ENCODE measurements around the gene MYO1D. TPM values are rescaled to one million over a fixed set of nuclear protein-coding genes. Genes with fewer than 3 reads are reported as not detected.

The MYO1D gene
- total RNA-seq, 2 donors from 2014 or later, result 12.4 to 13.6 TPM

DNA sequence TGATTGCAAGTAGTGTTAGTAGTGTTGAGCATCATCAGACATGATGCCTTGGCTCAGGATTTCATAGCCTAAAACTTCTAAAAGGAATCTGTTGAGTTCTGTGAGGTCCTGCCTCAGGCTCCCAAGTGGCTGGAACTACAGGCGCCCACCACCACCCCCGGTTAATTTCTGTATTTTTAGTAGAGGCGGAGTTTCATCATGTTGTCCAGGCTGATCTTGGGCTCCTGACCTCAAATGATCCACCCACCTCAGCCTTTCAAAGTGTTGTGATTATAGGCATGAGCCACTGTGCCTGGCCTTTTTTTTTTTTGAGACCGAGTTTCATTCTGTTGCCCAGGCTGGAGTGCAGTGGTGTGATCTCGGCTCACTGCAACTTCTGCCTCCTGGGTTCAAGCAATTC is 427.0 kb downstream of the MYO1D start:
- DNase-seq (ENCODE audit: low spot score in 2 of 2), result no peak
- no peak for ATAC-seq
- peak overlapping the region in 1 of 2 donors; percentile 22 for H3K27ac Mint-ChIP-seq
- no peaks in the 10 kb centered on the region for H3K9me3 Mint-ChIP-seq
- peaks cover 36 to 44% of the 10 kb centered on the region in 2 donors for H3K36me3 Mint-ChIP-seq

DNA sequence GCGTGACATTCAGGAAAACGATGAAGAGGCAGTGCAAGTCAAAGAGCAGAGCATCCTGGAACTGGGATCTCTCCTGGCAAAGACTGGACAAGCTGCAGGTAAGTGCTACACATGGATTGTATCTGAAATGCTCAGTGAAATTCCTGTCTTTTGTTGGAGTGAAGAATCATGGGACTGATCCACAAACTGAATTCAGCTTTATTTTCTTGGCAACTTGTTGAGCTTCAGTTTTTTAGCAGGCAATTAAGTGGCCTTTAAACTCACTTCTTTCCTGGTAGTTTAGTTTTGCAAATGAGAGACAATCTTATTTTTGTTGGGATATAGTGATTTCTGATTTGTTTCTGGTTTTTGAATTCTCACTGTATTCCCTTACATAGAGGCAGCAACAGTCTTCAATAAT is 430.0 kb downstream of the MYO1D start:
- H3K36me3 Mint-ChIP-seq, result peaks cover 30 to 39% of the 10 kb centered on the region in 2 donors
- DNase-seq (ENCODE audit: low spot score in 2 of 2) (no peak), ATAC-seq (no peak)
- H3K27ac Mint-ChIP-seq, result no peak overlapping the region
- H3K9me3 Mint-ChIP-seq, result no peaks in the 10 kb centered on the region

DNA sequence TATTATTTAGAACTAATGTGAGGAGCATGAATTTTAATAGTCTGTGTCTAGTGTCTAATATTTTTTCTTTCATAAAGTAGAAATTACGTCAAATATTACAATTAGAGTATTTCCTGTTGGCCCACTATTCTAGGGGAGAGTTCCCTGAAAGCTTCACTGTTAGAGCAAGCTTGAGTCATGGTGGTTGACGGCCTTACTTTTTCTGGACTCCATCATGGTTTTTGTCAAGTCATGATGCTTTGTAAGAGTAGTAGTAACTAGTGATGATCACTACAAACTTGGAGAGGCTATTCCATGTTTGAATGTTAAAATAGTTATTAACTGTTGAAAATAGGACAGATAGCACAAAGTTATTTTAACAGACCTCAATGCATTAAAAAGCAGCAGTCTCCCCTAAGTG is 431.0 kb downstream of the MYO1D start:
- peaks cover 28 to 32% of the 10 kb centered on the region in 2 donors for H3K36me3 Mint-ChIP-seq
- no peaks in the 10 kb centered on the region for H3K9me3 Mint-ChIP-seq

DNA sequence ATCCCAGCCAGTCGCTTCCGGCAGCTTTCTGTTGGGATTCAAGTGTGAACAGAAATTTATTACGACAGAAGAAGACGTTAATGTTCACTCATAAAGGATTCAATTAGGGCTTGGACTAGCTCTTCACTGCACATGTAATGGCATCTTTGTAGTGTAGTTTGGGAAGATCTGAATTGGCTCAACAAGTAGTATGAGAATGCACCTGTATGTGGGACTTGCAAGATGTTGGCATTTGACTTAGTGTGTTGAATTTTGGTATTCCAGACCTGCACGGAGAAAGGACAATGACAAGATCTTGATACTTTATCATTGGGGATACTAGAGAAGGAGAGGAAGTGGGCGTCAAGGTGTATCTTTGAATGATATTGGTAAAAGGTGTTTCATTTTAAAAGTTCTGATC is 431.4 kb downstream of the MYO1D start:
- ATAC-seq (no peak), DNase-seq (ENCODE audit: low spot score in 2 of 2) (no peak)
- Mint-ChIP-seq H3K27ac (peak overlapping the region; percentile 84 to 96), H3K9me3 (no peaks in the 10 kb centered on the region), H3K36me3 (peaks cover 23 to 32% of the 10 kb centered on the region in 2 donors)

More for the DNA sequence above, 431.0 kb downstream of the MYO1D start:
- H3K27ac Mint-ChIP-seq, result peak overlapping the region; percentile 84 to 96
- ATAC-seq, result no peak
- DNase-seq (ENCODE audit: low spot score in 2 of 2), result no peak

DNA sequence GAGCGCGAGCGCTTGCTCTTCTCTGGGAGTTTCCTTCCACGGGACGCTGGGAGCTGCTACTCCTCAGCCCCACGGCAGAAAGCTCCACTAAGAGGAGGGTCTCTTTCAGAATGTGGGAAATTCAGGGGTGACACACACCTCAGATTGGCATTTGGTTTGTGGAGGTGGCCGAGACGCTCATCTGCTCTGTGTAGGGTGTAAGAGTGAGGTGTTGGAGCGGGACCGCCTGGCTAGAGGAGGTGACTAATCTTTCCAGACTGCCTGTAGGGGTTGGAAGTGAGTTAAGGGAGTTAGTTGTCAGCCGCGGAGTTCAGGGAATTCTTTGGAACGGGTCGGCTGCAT is 431.9 kb downstream of the MYO1D start:
- ATAC-seq (peak in 1 of 2 donors; percentile 60), DNase-seq (ENCODE audit: low spot score in 2 of 2) (peak; percentile 33 to 66)
- H3K27ac Mint-ChIP-seq, result peak overlapping the region; percentile 84 to 96
- H3K9me3 Mint-ChIP-seq, result no peaks in the 10 kb centered on the region
- H3K36me3 Mint-ChIP-seq, result peaks cover 23 to 32% of the 10 kb centered on the region in 2 donors

DNA sequence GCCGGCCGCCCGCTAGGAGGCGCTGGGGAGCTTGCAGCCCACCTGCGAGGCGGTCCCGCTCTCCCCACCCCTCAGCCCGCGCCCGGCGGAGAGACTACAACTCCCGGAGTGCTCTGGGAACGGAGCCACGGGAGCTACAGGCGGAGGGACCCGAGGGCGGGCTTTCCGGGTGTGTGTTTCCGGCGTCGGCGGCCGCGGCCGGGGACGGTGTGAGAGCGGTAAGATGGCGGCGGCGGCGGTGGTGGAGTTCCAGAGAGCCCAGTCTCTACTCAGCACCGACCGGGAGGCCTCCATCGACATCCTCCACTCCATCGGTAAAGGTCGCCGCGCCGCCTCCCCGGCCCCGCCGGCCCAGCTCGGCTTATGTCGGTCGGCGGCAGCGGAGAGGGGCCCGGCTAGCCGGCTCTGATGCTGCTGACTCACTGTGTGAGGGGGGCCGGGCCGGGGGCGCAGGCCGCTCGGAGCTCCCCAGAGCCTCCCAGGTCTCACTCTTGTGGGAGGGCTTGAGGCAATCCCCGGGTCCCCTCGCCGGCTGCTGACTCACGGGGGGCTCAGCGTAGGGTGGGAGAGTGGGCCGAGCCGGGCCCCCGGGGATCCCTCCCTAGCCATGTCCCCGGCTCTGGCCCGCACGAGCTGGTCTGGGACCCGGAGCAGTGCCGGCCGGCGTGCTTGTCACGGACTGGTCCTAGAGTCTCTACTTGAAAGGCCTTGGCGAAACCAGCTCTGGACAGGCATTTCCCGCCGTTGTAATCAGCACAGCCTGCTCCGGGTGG is 432.4 kb downstream of the MYO1D start, which contains the start of gene PSMD11:
TSS of gene PSMD11 (plus strand) at position 210 of the 773 bp plus-strand sequence. CDS start at position 224, 14 bp downstream.
- Mint-ChIP-seq H3K9me3 (no peaks in the 10 kb centered on the region), H3K36me3 (peaks cover 23 to 27% of the 10 kb centered on the region in 2 donors), H3K27ac (peak within 1 kb of the TSS; percentile 84 to 96)
- DNase-seq (ENCODE audit: low spot score in 2 of 2) (peak; percentile 96 to 100), ATAC-seq (peak; percentile 89 to 98)

DNA sequence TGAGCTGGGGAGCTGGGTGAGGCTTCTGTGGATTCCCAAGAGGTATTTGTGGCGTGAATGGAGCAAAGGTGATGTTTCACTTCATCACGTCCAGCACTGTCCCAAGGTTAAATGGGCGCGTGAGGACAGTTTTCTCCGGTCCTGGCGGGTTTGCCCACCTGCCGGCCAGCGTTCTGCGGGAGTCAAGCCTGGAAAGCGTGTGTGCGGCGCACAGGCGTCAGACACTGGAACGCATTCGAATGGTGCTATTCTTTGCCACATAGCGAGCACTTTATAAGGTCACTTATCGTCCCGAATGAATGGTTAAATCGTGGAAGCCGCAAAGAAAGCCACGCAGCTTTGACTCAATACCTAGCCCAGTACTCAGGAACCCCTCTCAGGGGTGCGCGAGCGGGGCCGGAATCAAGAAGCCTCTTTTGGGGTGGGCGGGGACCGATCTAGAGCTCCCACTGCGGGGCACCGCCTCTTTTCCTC is 433.1 kb downstream of the MYO1D start:
- peak overlapping the region; percentile 77 to 84 for H3K27ac Mint-ChIP-seq
- no peak for ATAC-seq
- peaks cover 23 to 25% of the 10 kb centered on the region in 2 donors for H3K36me3 Mint-ChIP-seq
- no peak for DNase-seq (ENCODE audit: low spot score in 2 of 2)
- H3K9me3 Mint-ChIP-seq, result no peaks in the 10 kb centered on the region

Other genes starting within 250 kb of the MYO1D start
- not detected for gene TMEM98, start 51.0 kb upstream of the MYO1D start, total RNA-seq
- gene SPACA3, start 114.7 kb upstream of the MYO1D start, total RNA-seq, result not detected

Data from activated naive CD4-positive, alpha-beta T cell treated with anti-CD3 and anti-CD28 coated beads, Interleukin-2, amount 50 U/mL, for 72 hours (primary cell).